Fibroblast of peridontal ligament (primary cell): ENCODE measurements around the gene WDTC1.
"Not testable (repeated sequence)": the region's sequence is repeated elsewhere in the genome, so short reads cannot be mapped to it uniquely, and the experiment has no call there.

ENCODE experiments used
- DNase-seq: peaks from one replicate; pipeline ENCODE4 v3.0.0-alpha.2; 2010; ENCODE audit errors: extremely low read depth

Gene WDTC1

DNA sequence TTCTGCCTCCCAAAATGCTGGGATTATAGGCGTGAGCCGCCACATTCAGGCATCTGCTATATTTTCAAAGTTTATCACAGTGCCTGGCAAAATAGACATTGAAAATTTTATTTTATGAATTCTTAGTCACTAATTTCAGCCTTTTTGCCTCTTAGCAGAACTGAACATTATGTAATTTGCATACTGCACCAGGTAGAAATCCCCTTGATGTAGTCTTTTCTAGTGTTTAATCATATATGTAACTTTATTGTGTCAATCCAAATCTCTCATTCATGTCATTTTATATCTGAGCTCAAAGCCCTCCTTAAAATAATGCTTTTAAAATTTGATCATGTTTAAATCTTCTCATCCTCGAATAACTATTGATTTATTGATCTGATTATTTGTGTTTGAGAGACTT, 19.2 kb downstream of the WDTC1 start:
- DNase-seq: no peak

GRCh38 chr1:27255136-27255535, 20.7 kb downstream of the WDTC1 start:
- DNase-seq: no peak

DNA sequence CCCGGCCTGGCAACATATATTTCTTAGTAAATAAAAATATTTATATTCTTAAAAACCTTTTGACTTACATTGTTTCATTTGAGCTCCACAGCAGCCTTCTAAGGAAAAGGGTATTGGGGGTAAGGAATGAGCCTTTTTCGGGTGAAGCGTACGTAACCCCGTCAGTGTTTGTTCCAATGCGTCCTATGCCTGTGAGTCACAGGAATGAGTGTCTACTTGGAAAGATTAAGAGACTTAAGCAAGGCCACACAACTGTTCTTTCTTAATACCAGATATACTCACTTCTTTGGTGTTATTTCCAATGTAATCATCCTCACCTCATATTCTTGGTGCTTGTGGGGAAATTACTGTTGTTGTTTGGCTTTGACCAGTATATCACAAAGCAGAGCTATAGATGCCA, 22.7 kb downstream of the WDTC1 start:
- DNase-seq: no peak

DNA sequence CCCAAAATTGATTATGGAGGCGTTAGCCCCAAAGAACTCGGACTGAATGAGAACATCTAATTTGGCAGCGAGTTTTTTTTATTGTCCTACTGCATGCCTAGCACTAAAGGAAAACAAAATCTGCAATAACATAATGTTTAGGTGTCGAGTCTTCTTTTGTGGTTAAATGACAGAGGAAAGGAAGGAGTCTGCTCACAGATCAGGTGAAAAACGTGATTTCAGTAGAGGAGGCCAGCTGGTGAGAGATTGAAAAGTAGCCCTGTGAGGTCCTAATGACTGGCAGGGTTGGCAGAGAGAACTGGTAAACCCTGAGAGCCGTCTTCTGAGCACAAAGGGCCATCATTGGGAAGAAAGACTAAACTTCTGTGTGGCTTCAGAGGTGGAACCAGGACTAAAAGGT, 24.2 kb downstream of the WDTC1 start:
- DNase-seq: no peak

DNA sequence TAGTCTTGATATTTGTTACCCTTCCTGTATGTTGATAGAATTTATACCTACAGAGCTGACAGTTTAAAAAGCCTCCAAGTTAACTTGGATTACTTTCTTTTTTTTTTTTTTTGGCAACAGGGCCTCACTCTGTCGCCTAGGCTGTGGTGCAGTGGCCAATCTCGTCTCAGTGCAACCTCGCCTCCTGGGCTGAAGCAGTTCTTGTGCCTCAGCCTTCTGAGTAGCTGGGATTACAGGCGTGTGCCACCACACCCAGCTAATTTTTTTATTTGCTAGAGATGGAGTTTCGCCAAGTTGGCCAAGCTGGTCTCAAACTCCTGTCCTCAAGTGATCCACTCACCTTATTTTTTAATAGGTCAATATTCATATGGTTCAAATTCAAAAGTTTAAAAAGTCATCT, 32.7 kb downstream of the WDTC1 start:
- no peak for DNase-seq

DNA sequence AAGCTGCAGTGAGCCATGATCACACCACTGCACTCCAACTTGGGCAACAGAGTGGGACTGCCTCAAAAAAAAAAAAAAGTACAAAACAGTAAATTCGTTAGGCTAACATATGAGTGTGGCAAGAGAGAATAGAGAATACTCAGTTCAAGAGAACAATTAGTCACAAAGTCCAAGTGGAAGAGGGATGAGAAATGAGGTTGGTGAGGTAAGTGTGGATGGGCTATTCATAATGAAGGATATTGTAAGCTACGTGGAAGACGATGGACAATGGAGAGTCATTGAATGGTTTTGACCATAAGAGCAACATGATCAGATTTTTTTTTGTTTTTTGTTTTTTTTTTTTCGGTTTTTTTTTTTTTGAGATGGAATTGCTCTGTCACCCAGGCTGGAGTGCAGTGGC, 34.8 kb downstream of the WDTC1 start:
- no peak for DNase-seq

DNA sequence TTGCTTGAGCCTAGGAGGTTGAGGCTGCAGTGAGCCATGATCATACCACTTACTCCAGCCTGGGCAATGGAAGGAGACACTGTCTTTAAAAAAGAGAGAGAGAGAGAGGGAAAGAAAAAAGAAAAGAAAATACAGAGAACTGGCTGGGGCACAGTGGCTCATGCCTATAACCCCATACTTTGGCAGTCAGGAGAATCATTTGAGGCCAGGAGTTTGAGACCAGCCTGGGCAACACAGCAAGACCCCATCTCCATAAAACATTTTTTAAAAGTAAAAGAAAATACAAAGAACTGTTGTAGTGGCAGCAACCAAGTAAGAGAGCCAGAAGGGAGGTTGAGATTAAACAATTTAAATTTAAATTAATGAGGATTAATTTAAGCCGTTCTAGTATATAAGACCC, 39.8 kb downstream of the WDTC1 start:
- no peak for DNase-seq

DNA sequence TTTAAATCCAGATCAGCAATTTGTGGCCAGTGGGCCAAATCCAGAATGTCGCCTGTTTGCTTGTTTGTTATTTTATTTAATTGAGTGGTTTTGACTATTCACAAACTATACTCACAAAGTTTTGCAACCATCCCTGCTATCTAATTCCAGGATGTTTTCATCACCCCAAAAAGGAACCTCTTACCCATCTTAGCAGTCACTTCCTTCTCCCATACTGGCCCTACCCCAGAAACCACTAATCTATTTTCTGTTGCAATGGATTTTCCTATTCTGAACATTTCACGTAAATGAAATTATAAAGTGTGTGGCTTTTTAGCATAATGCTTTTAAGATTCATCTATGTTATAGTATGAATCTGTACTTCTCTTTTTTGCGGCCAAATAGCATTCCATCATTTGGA, 41.3 kb downstream of the WDTC1 start:
- no peak for DNase-seq

- peak; percentile 76 for DNase-seq
Measured at GRCh38 chr1:27284425-27285273, 50.2 kb downstream of the WDTC1 start.

DNA sequence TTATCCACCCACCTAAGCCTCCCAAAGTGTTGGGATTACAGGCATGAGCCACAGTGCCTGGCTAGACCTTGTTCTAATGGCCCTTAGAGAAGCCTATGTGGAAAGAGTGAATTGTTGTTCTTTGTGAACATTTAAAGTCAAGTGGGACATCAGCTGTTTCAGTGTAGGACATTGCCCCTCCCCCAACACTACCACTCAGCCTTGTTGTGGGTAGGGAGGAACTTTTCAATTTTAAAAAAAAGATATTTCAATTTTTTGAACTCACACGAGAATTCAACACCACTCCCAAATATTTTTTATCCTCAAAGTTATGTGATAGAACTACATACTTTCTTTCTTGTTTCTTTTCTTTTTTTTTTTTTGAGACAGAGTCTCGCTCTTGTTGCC, 50.8 kb downstream of the WDTC1 start:
- no peak for DNase-seq

DNA sequence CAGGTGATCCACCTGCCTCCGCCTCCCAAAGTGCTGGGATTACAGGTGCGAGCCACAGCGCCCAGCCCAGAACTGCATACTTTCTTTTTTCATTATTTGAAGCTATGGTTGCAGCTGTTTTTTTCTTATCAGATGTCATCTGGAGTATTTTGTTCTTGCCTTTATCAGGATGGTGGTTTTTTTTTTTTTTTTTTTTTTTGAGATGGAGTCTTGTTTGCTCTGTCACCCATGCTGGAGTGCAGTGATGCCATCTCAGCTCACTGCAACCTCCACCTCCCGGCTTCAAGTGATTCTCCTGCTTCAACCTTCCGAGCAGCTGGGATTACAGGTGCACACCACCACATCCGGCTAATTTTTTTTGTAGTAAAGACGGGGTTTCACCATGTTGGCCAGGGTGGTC, 51.4 kb downstream of the WDTC1 start:
- DNase-seq: not testable (repeated sequence)

DNA sequence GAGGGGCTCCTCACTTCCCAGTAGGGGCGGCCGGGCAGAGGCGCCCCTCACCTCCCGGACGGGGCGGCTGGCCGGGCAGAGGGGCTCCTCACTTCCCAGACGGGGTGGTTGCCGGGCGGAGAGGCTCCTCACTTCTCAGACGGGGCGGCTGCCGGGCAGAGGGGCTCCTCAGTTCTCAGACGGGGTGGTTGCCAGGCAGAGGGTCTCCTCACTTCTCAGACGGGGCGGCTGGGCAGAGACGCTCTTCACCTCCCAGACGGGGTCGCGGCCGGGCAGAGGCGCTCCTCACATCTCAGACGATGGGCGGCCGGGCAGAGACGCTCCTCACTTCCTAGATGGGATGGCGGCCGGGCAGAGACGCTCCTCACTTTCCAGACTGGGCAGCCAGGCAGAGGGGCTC, 54.7 kb downstream of the WDTC1 start:
- not testable (repeated sequence) for DNase-seq

DNA sequence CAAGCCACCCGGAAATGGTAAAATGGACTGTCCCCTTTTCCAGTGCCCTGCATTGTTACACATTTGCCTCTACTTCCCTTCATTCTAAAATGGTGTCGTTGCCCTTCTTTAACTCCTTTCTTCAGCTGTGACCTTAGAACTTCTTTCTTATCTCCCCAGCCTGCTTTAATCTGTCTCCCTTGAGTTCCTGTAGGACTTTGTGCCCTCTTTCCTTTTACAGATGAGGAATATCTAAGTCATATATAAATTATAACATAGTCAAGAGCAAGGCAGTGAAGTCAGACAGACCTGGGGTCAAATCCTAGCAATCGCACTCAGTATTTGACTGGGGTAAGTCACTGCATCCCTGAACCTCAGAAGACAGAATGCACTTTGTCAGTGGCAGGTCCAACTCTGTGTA, 56.1 kb downstream of the WDTC1 start:
- DNase-seq: no peak

DNA sequence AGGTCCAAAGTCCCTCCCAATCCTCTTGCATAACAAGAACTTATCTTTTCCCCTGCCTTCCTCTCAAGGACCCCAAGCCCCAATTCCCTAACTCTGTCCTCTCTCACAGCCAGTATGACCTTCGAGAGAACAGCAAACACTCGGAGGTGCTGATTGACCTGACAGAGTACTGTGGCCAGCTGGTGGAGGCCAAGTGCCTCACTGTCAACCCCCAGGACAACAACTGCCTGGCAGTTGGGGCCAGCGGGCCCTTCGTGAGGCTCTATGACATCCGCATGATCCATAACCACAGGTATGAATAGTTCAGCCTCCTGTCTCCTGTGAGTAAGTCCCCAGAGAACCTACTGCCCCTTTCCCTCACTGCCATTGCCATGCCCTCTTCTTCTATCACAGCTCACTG, 57.7 kb downstream of the WDTC1 start:
- DNase-seq: no peak

DNA sequence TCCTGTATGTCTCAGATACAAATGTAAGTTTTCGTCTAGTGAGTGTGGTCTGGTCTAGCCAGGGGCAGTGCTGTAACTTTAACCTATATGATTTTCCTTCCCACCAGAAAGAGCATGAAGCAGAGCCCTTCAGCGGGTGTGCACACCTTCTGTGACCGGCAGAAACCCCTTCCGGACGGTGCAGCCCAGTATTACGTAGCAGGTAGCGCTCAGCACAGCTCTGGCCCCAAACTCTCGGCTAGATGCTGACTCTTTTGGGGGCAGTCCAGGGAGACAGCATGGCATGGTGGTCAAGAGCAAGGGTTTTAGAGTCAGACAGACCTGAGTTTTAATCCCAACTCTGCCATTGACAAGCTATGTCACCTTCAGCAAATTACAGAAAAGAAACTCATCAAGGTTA, 59.5 kb downstream of the WDTC1 start:
- DNase-seq: no peak

DNA sequence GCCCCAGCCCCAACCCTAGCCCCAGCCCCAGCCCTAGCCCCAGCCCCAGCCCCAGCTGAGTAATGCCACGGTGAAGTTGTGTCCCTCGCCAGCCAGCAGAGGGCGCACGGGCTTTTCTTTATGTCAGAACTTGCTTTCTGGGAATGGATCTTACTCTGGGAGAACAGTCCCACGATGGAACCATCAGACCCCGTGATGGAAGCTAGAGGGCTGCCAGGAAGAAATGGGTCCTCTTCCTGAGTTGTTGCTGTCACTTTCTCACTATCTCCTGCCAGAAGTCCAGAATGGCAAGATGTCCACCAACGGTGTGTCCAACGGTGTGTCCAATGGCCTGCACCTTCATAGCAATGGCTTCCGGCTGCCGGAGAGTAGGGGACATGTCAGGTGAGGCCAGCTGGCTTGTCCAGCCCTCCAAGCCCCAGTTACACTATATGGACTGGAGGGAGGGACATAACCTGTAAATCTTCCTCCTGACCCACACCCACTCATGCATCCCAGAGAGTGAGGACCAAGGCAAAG, 62.4 kb downstream of the WDTC1 start:
- peak; percentile 62 for DNase-seq

DNA sequence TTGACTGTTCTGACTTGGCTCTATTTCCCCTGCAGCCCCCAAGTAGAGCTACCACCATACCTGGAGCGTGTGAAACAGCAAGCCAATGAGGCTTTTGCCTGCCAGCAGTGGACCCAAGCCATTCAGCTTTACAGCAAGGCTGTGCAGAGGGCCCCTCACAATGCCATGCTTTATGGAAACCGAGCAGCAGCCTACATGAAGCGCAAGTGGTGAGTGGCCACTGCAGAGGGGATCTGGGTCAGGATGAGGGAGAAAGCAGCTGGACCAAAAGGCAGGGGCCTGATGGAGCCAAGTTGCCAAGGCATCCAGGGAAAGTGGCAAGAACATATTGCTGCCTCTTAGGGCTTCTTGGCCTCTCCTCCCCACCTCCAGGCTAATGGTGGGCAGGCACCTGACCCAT, 63.5 kb downstream of the WDTC1 start:
- DNase-seq: no peak

- no peak for DNase-seq
Measured at GRCh38 chr1:27298632-27299384, 64.4 kb downstream of the WDTC1 start.

DNA sequence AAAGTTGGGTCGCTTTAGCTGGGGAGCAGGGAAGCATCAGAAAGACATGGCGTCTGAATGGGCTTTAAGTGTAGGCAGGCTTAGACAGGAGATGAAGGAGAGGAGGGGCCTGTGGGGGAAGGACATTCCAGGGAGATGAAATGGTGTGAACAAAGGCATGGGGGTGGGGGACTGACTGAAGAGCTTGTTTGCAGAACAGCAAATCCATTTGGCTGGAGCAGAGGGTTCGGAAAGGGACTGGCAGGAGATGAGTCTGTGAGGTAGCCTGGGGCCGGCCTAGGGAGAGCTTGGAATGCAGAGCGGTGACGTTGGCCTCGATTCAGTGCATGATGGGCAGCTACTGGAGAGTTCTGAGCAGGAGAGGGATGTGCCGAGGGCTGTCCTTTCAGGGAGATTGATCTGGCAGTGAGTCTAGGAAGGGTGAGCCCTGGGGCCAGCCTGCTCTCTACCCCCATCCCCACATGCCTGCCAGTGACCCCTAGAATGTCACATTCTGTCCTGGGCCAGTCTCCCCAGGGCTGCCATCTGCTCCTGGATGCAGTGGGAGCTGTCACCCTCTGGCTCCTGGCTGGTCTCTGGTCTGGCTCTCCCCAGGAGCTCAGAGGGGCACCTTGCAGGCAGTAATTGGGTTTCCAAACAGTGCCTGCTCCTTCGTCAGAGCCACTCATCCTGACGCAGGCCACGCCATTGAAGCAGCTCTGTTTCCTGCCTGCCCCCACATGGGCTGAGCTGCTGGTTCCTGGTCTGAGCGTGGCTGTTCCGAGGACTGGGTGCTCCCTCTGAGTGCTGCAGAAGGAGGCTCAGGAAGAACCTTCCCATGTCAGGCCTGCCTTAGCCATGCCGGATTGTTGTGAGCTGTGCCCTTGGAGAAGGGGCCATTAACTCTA, 65.2 kb downstream of the WDTC1 start:
- peak; percentile 94 for DNase-seq

- peak; percentile 93 for DNase-seq
Measured at GRCh38 chr1:27300341-27301051, 66.1 kb downstream of the WDTC1 start.

DNA sequence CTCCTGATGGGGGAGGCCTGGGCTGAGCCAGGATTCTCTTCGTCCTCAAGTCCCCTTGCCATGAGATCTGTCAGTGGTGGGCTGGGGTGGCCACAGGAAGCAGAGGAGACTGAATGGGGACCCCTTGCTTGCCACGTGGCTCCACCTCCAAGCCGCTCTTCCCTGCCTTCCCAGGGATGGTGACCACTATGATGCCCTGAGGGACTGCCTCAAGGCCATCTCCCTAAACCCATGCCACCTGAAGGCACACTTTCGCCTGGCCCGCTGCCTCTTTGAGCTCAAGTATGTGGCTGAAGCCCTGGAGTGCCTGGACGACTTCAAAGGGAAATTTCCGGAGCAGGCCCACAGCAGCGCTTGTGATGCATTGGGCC, 66.6 kb downstream of the WDTC1 start:
- DNase-seq: no peak
